Ovary (tissue), 3 donors: ENCODE measurements around the gene TENT4A.

Source experiments
- POLR2A ChIP-seq: fragments of 450-650 bp; IDR thresholded peaks from one replicate; pipeline ENCODE4 v1.6.1; 2017; ENCODE audit warnings: antibody characterized with exemption, mild to moderate bottlenecking, moderate library complexity
- TF ChIP-seq, protein P1 (sequence below), 3 donors: fragments of 450-650 bp in 2 of 3; fragments of 200-600 bp in 1 of 3; IDR thresholded peaks; one replicate each; pipeline versions ENCODE4 v1.5.1 to v1.8.0; 2016 to 2022; ENCODE audit warnings: antibody characterized with exemption in 3 of 3, mild to moderate bottlenecking in 1 of 3
- donor health status: DM: no; HTN: no; CAD: no.

DNA sequence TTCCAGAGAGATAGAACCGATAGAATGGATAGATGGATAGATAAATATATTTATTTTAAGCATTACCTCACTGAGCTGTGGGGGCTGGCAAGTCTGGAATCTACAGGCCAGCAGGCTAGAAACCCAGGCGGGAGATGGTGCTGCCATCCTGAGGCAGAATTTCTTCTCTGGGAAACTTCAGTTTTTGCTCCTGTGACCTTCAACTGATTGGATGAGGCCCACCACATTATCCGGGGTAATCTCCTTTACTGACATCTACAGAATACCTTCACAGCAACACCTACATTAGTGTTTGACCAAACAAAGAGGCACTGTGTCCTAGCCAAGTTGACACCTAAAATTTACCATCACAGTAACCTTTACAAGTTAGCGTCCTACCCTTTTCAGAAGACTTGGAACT, 29.2 kb upstream of the TENT4A start:
- TF ChIP-seq, protein P1, sequence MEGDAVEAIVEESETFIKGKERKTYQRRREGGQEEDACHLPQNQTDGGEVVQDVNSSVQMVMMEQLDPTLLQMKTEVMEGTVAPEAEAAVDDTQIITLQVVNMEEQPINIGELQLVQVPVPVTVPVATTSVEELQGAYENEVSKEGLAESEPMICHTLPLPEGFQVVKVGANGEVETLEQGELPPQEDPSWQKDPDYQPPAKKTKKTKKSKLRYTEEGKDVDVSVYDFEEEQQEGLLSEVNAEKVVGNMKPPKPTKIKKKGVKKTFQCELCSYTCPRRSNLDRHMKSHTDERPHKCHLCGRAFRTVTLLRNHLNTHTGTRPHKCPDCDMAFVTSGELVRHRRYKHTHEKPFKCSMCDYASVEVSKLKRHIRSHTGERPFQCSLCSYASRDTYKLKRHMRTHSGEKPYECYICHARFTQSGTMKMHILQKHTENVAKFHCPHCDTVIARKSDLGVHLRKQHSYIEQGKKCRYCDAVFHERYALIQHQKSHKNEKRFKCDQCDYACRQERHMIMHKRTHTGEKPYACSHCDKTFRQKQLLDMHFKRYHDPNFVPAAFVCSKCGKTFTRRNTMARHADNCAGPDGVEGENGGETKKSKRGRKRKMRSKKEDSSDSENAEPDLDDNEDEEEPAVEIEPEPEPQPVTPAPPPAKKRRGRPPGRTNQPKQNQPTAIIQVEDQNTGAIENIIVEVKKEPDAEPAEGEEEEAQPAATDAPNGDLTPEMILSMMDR (IDR thresholded peaks at IDR 0.05): no peak
- TF ChIP-seq POLR2A: no peak
